Esophagus squamous epithelium (tissue), 5 donors: ENCODE results near the gene MYH14. TPM values are rescaled to one million over a fixed set of nuclear protein-coding genes. Genes with fewer than 3 reads are reported as not detected.

Source experiments
- DNase-seq: peaks from one replicate; lab custom pipeline; 2025; lab: John Stamatoyannopoulos, UW
- H3K27ac ChIP-seq, 4 donors: fragments of 200-600 bp; sonication (generic); one replicate each; pipeline ENCODE4 v1.5.1; 2016 to 2019; ENCODE audit warnings: mild to moderate bottlenecking in 1 of 4
- H3K27me3 ChIP-seq, 4 donors: fragments of 200-600 bp; sonication (generic); 1 replicate in 3 of 4; 2 replicates in 1 of 4; pipeline versions ENCODE4 v1.5.1 to v1.6.0; 2017 to 2021; ENCODE audit warnings: antibody characterized with exemption in 1 of 4
- H3K36me3 ChIP-seq, 3 donors: fragments of 200-600 bp; sonication (generic); one replicate each; pipeline ENCODE4 v1.5.1; 2016 to 2019
- H3K4me1 ChIP-seq, 3 donors: fragments of 200-600 bp; sonication (generic); one replicate each; pipeline ENCODE4 v1.5.1; 2017 to 2019
- H3K4me3 ChIP-seq, 4 donors: fragments of 200-600 bp; sonication (generic); 1 replicate in 3 of 4; 2 replicates in 1 of 4; pipeline ENCODE4 v1.5.1; 2016 to 2019; ENCODE audit warnings: mild to moderate bottlenecking in 2 of 4, moderate library complexity in 1 of 4
- H3K9me3 ChIP-seq, 3 donors: fragments of 200-600 bp; sonication (generic); one replicate each; pipeline ENCODE4 v1.5.1; 2016 to 2019
- POLR2A ChIP-seq, 4 donors: fragments of 450-650 bp; IDR thresholded peaks; one replicate each; pipeline ENCODE4 v1.6.1; 2017; ENCODE audit warnings: antibody characterized with exemption in 4 of 4, mild to moderate bottlenecking in 4 of 4, moderate library complexity in 3 of 4
- WGBS, 2 donors: methylation state at CpG; one replicate each; pipeline ENCODE4 v1.1.5; 2018; 5-methylcytosine and 5-hydroxymethylcytosine counted together
- intact Hi-C: fragments of 100-400 bp; cut with DNase I; formaldehyde crosslinking; loops from one replicate; pipeline ENCODE4 v1.15.0; 2022
- total RNA-seq, 4 donors: library from RNA; depleted of rRNA; stranded (reverse); fragments of >200 nt; gene quantifications; one replicate each; pipeline ENCODE4 v1.1.0, GENCODE V29; 2016
- TF ChIP-seq, protein P1 (sequence below), 6 experiments: fragments of 450-650 bp in 4 of 6; fragments of 200-600 bp in 2 of 6; sonication (generic) in 2 of 6; IDR thresholded peaks; one replicate each; pipeline ENCODE4 v1.5.1; 2016 to 2019; ENCODE audit warnings: antibody characterized with exemption in 6 of 6, mild to moderate bottlenecking in 4 of 6, moderate library complexity in 4 of 6
- donor health status: DM: yes; HTN: yes; CAD: no.

MYH14 gene
- total RNA-seq, 4 donors from 2014 or later, result 31.1 to 141 (median 39.0) TPM

DNA sequence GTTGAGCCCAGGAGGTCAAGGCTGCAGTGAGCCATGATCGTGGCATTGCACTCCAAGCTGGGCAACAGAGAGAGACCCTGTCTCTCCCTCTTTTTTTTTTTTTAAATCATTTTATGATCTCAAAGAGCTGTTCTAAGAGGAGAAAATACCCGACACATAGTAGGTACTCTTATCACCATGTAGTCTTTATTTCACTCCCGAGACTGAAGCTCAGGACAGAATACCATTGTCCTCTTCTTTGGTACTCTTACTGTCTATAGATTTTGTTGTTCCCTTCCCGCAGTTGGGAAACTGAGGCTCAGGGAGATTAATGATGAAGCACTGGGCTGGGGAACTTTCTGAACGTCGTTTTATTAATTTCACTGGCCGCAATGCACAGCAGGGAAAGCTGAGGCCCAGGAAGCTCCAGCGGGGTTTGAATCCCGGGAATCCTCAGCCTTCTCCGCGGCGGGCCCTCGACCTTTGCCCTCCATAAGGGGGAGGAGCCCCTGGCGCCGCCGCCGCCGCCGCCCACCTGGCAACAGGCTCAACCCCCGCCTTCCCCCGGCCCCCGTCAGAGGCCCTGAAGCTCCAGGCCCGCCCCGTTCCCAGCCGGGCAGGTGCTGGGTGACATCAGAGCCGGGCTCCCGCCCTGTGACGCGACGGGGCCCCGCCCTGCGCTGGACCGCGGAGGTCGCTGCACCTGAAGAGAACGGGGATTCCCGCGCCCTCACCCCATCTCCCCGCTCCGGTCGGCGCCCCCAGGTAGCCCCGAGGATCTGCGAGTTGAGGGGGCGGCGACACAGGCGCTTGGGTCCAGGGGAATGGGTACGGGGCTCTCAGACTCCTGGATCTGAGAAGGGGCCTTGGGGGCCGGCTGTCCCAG is 1.6 kb downstream of the MYH14 start:
- Histone ChIP-seq H3K36me3 (no peaks in the 10 kb centered on the region), H3K9me3 (no peaks in the 10 kb centered on the region), H3K27ac (peak overlapping the region; percentile 71 to 91 (median 88)), H3K4me1 (peaks cover 5 to 39% (median 10%) of the 10 kb centered on the region in 3 donors), H3K27me3 (peaks cover 0 to 76% (median 14%) of the 10 kb centered on the region in 4 donors), H3K4me3 (peak overlapping the region; percentile 36 to 58 (median 50))
- intact Hi-C loops, result no loop called here
- DNase-seq, result no peak
- TF ChIP-seq, protein P1, sequence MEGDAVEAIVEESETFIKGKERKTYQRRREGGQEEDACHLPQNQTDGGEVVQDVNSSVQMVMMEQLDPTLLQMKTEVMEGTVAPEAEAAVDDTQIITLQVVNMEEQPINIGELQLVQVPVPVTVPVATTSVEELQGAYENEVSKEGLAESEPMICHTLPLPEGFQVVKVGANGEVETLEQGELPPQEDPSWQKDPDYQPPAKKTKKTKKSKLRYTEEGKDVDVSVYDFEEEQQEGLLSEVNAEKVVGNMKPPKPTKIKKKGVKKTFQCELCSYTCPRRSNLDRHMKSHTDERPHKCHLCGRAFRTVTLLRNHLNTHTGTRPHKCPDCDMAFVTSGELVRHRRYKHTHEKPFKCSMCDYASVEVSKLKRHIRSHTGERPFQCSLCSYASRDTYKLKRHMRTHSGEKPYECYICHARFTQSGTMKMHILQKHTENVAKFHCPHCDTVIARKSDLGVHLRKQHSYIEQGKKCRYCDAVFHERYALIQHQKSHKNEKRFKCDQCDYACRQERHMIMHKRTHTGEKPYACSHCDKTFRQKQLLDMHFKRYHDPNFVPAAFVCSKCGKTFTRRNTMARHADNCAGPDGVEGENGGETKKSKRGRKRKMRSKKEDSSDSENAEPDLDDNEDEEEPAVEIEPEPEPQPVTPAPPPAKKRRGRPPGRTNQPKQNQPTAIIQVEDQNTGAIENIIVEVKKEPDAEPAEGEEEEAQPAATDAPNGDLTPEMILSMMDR (IDR thresholded peaks at IDR 0.05), result no peak
- peak in 2 of 4 donors; percentile 2 to 64 for TF ChIP-seq POLR2A (IDR thresholded peaks at IDR 0.05)
- WGBS, 2 donors, result 41 to 74% methylated on average over 3 to 7 of the region's 49 CpGs

DNA sequence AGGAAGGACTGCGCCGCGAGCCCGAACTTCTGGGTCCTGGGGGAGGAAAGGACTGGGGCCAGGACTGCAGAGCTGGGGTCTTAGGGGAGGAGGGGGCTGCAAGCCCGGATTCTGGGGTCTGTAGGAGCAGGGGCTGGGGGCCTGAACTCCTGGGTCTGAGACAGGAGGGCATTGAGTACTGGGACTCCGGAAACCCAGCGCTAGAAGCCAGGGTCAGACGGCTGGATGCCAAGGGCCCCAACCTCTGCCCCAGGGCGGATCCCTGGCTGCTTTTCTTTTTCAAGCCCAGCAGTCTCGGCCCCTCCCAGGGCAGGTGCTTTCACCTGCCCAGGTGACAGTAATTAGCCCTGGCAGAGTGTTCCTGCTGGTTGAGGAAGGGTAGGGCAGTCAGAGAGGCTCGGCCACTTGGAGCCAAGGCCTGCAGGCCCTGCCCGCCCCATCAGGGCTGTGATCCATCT is 2.3 kb downstream of the MYH14 start:
- H3K4me1 ChIP-seq, result peaks cover 5 to 39% (median 10%) of the 10 kb centered on the region in 3 donors
- intact Hi-C loops, result no loop called here
- H3K27ac ChIP-seq, result peak overlapping the region; percentile 71 to 91 (median 88)
- 7 to 10% methylated on average over 4 to 5 of the region's 12 CpGs for WGBS, 2 donors
- H3K27me3 ChIP-seq, result peaks cover 0 to 72% (median 14%) of the 10 kb centered on the region in 4 donors
- DNase-seq, result no peak
- H3K9me3 ChIP-seq, result no peaks in the 10 kb centered on the region
- H3K36me3 ChIP-seq, result peaks cover 0 to 7% (median 0%) of the 10 kb centered on the region in 3 donors
- peak overlapping the region; percentile 36 to 58 (median 50) for H3K4me3 ChIP-seq
- TF ChIP-seq POLR2A (IDR thresholded peaks at IDR 0.05), result peak in 1 of 4 donors; percentile 24
- TF ChIP-seq, protein P1 (IDR thresholded peaks at IDR 0.05), result peak in 3 of 6 experiments; percentile 45 to 55 (median 50)

DNA sequence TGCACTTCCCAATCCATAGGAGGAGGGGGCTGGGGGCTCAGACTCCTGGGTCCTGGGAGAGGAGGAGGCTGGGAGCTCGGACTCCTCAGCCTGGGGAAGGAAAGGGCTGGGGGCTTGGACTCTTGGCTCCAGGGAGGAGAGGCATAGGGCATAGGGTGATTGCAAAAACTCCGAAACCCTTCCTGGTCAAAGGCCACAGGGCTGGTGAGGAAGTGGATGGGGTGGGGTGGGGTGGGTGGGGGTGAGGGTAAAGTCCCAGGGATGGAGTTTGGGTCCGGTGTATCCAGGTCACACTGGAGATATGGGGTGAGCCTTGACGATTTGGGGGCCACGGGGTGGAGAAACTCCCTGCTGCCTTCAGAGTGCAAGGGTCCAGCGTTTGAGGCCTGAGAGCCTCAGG is 2.8 kb downstream of the MYH14 start:
- Histone ChIP-seq H3K9me3 (no peaks in the 10 kb centered on the region), H3K36me3 (peaks cover 0 to 11% (median 0%) of the 10 kb centered on the region in 3 donors), H3K4me1 (peaks cover 5 to 39% (median 10%) of the 10 kb centered on the region in 3 donors), H3K4me3 (peak overlapping the region in 2 of 4 donors; percentile 52 to 58), H3K27me3 (peaks cover 0 to 67% (median 14%) of the 10 kb centered on the region in 4 donors), H3K27ac (peak overlapping the region; percentile 28 to 91 (median 88))
- DNase-seq, result no peak
- intact Hi-C loops, result no loop called here
- TF ChIP-seq POLR2A (IDR thresholded peaks at IDR 0.05), result no peak
- TF ChIP-seq, protein P1 (IDR thresholded peaks at IDR 0.05), result no peak
- 62 to 64% methylated on average over 4 to 5 of the region's 6 CpGs for WGBS, 2 donors

DNA sequence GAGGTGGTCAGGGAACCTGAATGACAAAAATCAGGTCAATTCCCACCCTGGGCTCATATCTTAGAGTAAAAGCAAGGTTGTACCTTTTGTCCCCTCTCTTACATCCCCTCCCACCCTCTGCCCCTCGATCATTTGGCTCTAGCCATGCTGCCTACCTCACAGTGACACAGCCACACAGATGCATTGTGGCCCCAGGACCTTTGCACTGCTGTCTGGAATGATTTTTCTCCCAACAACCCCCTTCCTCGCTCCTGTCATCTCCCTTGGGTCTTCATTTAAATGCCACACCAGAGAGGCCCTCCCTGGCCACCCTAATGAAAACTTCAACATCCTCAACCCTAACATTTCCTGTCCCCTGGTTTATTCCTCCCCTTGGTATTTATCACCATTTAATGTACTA is 4.3 kb downstream of the MYH14 start:
- TF ChIP-seq, protein P1 (IDR thresholded peaks at IDR 0.05), result no peak
- no peak for TF ChIP-seq POLR2A (IDR thresholded peaks at IDR 0.05)
- DNase-seq, result no peak
- 60 to 80% methylated on average over 2 of the region's 2 CpGs for WGBS, 2 donors
- peaks cover 0 to 24% (median 0%) of the 10 kb centered on the region in 3 donors for H3K36me3 ChIP-seq
- no peak overlapping the region for H3K4me3 ChIP-seq
- intact Hi-C loops, result no loop called here
- H3K27ac ChIP-seq, result no peak overlapping the region
- H3K27me3 ChIP-seq, result peaks cover 0 to 52% (median 14%) of the 10 kb centered on the region in 4 donors
- peaks cover 5 to 38% (median 10%) of the 10 kb centered on the region in 3 donors for H3K4me1 ChIP-seq
- no peaks in the 10 kb centered on the region for H3K9me3 ChIP-seq

DNA sequence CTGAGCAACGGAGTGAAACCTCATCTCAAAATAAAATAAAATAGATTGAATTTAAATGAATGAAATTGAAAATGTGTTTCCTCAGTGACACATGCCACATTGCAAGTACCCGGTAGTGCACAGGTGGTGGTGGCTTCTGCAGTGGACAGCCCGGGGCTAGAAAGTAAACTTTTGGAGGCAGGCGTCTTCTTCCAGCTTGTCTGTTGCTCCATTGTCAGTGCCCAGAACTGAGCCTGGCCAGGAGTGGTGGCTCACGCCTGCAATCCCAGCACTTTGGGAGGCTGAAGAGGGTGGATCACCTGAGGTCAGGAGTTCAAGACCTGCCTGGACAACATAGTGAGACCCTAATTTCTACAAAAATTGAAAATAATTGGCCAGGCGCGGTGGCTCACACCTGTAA is 5.7 kb downstream of the MYH14 start:
- no peak for TF ChIP-seq POLR2A (IDR thresholded peaks at IDR 0.05)
- TF ChIP-seq, protein P1 (IDR thresholded peaks at IDR 0.05), result no peak
- intact Hi-C loops, result no loop called here
- Histone ChIP-seq H3K4me3 (no peak overlapping the region), H3K27me3 (peaks cover 0 to 38% (median 7%) of the 10 kb centered on the region in 4 donors), H3K27ac (no peak overlapping the region), H3K36me3 (peaks cover 0 to 24% (median 0%) of the 10 kb centered on the region in 3 donors), H3K9me3 (no peaks in the 10 kb centered on the region), H3K4me1 (peaks cover 0 to 27% (median 0%) of the 10 kb centered on the region in 3 donors)
- no peak for DNase-seq
- WGBS, 2 donors, result 77 to 89% methylated on average over 5 to 6 of the region's 7 CpGs
